GM21786 (cell line): ENCODE results near the gene PRMT7.

Experiments
- ATAC-seq: cut with Tn5 transposase; IDR thresholded peaks from one replicate; pipeline ENCODE4 v1.9.1; 2021; ENCODE audit not compliant: unreplicated experiment

PRMT7 gene

DNA sequence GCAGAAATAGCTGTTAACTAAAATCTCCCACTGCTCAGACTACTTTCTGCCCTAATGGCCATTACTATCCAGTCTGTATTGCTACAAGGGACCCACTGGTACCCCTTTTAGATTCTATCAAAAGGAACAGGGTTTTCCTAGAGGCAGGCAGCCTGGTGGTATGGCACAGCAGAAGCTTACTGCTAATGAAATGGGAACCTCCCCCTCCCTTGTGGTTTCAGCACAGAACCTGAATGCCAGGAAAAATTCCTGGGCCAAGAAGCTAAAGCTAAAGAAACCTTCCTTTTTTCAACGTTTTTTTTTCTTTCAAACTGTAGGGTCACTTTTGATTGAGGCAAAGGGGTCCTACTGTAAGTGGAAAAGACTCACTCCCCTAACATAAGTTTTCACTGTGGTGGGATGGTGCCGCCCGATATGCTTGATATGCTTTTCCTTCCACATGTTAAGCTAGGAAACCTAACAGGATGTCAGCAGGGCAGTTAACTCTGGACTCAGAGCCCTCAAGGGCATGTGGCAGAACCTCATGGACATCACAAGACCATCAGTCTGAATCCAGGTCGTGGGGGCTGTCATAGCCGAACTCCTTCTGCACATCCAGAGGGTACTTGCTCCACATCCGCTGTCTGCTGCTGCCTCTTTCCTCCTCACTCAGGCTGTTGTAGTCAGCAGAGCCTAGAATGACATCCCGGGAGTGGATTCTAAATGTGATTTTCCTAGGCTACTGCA, 9.9 kb upstream of the PRMT7 start:
- no peak for ATAC-seq

DNA sequence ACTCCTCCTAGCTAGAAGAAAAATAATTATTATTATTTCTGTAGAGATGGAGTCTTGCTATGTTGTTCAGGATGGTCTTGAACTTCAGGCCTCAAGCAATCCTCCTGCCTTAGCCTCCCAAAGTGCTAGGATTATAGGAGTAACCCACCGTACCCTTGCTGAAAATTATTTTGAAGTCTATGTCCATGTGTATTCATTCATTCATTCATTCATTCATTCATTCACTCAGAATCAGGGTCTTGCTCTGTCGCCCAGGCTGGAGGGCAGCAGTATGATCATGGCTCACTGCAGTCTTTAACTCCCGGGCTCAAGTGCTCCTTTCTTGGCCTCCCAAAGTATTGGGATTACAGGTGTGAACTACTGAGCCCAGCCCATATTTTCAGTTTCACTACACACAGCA, 4.2 kb upstream of the PRMT7 start:
- no peak for ATAC-seq

GRCh38 chr16:68309799-68310198, 1.0 kb upstream of the PRMT7 start:
- ATAC-seq: no peak

GRCh38 chr16:68310437-68310773, 414 bp upstream of the PRMT7 start:
- ATAC-seq: peak; percentile 27

DNA sequence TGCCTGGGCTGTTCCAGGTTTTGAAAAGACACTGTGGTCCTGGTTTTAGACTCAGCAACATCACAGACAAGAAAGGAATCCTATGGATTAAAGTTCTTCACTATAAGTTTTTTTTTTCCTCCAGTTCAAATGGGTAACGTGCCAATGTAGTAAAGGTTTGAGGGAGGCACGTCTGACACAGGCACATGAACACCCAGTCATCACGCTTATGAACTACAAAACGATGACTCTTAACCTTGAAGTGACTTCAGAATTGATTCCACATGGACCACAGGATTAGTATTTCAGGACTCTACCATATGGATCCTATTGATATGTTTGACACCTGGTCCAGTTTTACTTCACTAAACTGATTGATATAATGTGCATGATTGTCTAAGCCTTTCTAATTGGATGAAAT, 2.3 kb downstream of the PRMT7 start:
- ATAC-seq: no peak

DNA sequence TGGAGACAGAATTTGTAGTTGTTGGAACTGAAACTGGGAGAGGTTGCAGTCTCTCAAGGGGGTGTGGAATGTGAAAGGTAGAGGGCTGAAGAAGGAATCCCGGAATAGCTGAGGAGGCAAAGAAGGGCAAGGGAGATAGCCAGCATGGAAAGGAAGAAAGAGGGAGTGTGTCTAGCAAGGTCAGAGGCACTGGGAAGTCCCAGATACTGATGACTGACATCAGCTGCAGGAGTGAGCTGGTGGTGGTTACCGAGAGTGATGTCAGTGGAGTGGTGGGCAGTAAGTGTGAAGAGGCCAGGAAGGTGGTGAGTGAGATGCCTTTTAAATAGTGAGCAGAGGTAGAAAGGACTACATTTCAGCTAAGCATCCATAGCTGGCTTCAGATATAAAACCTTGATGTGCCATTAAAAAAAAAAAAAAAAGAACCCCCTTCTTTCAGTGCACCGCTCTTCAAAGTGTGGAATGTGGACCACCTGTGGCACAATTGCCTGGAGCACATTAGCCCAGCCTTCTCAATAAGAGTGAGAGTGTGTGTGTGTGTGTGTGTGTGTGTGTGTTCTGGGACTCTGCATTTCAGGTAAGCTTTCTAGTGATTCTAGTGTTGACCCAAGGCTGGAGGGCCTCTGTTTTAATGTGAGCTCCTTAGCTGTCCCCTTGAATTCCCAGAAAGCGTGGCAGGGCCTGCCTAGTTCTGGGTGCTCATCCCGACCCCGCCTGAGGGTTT, 8.5 kb downstream of the PRMT7 start:
- ATAC-seq: peak; percentile 61

DNA sequence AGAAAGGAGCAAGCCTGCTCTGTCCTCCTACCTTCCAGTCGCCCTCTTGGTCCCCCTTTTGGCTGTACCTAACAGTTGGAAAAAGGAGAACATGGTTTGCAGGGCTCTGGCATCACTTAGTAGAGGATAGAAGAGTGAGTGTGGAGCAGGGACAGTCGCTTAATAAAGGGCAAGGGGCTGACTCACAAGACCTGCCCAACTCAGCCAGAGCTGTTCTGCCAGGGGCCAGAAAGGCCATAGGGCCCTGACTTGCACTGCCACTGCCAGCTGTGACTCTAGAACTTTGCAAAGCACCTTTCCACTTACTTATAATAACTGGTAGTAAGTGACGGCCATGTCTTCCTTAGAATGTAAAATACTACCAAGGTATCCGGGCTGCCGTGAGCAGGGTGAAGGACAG, 13.5 kb downstream of the PRMT7 start:
- no peak for ATAC-seq

DNA sequence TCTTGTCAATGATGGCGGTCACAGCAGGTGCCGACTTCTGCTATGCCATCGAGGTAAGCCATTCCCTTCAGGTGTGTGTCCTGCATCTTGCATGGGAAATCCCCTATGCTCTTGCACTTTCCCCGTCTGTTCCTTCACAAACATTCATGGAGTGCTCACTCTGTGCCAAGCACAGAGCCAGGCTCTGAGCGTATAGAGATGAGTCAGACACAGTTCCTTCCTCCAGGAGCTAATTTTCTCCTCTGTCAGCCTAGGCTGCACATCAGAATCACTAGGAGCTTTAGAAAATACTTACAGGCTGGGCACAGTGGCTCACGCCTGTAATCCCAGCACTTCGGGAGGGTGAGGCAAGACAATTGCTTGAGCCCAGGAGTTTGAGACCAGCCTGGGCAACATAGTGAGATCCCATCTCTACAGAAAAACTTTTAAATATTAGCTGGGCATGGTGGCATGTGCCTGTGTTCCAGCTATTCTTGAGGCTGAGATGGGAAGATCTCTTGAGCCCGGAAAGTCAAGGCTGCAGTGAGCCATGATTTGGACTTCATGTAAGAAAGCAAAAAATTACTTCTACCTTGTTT, 14.1 kb downstream of the PRMT7 start:
- ATAC-seq: no peak

GRCh38 chr16:68328151-68328859, 17.5 kb downstream of the PRMT7 start:
- ATAC-seq: peak; percentile 83

DNA sequence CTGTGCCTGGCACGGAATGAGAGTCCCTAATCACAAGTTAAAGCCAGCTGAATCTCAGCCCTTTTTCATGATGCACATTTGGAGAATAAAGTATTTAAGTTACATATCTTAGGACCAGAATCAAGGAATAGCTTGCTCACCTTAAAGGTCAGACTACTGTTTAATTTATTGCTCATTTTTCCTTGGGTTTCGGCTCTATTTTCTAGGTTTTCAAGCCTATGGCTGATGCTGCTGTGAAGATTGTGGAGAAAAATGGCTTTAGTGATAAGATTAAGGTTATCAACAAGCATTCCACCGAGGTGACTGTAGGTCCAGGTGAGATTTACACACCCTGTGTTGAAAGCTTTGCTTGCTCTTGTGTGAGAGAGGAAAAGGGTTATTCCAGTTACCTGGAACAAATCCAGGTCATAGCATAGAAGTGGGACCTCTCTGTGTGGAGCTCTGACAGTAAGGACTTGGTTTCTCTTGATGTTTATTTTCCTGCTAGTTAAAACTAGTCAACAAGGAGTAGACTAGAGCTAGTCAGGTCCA, 18.1 kb downstream of the PRMT7 start:
- no peak for ATAC-seq

DNA sequence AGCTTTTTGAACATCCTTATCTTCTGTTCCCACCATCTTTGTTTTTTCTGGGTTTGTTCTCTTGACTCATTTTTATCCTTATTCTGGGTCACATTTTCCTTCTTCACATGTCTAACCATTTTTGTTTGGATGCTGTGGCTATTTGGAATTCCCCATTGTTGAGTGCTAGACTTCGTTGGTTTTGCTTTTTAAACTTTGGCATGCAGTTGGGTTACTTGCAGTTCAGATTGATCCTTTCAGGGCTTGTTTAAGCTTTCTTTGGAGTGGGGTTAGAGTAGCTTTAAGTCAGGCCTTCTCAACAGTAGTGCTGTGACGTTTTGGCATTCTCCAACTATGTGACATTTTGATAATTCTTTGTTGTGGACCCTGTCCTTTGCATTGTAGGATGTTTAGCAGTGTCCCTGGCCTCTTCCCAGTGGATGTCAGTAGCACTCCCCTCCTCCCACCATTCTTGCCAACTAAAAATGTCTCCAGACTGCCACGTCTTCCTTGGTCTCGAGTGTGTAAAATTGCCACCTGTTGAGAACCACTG, 21.1 kb downstream of the PRMT7 start:
- ATAC-seq: no peak

- no peak for ATAC-seq
Measured at GRCh38 chr16:68332411-68333121, 21.7 kb downstream of the PRMT7 start.

GRCh38 chr16:68335175-68335574, 24.4 kb downstream of the PRMT7 start:
- ATAC-seq: no peak

DNA sequence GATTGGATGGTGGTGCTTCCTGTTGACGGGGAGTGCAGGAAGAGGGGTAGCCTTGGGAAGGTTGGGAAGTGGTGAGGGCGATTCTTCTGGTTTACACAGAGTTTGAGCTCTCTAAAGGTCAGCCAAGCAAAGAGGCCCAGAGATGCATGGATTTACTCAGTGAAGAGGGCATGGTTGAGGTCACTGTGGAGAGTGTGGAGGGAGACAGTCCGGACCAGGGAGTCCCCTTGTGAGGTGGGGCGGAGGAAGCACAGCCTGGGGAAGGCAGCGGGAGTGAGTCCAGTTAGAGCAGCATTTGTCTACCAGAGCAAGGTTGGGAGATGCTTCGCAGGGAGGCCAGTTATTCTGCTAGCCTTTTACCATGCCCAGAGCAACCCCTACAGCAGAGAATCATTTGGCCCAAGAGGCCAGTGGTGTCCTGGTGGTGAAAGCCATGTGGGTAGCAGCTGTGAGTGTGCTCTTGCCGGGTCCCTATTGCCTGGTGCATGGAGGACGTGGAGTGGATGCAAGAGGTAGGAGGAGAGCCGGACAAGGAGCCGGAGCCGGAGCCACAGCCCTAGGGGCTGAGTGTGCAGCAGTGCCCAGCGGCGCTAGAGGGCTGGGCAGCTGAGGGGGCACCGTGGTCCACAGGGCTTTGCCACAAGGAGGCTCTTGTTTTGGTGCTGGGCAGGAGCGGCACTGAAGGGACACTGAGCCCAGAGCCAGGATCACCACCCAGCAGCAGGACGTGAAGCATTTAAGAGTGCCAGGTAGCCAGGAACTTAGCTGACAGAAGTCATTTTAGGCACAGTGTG, 27.7 kb downstream of the PRMT7 start:
- no peak for ATAC-seq

DNA sequence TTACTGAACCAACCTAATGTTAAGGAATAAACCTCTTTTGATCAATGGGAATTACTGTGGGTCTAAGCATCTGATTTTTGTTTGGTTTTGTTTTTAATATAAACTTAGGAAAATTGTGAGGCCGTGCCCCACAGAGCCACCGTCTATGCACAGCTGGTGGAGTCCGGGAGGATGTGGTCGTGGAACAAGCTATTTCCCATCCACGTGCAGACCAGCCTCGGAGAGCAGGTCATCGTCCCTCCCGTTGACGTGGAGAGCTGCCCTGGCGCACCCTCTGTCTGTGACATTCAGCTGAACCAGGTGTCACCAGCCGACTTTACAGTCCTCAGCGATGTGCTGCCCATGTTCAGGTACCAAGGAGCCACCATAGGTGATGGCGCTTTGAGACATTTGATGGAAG, 28.4 kb downstream of the PRMT7 start:
- no peak for ATAC-seq

DNA sequence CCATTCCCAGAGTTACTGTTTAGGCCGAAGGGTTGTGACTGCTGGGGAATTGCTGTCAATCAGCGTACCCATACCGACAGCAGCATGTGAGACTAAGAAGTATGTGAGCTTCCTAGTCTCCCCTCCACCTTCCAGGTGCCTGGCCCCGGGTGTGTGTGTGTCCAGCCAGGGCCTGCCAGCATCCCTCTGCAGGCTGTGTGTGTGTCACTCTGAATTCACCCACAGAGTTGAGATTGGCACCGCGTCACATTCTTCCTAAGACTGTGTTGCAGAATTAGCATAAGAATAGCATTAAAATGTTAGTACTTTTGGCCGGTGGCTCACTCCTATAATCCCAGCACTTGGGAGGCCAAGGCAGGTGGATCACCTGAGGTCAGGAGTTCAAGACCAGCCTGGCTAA, 31.8 kb downstream of the PRMT7 start:
- no peak for ATAC-seq

- ATAC-seq: no peak
Measured at GRCh38 chr16:68343137-68343536, 32.3 kb downstream of the PRMT7 start.

GRCh38 chr16:68344252-68344651, 33.4 kb downstream of the PRMT7 start:
- ATAC-seq: no peak

DNA sequence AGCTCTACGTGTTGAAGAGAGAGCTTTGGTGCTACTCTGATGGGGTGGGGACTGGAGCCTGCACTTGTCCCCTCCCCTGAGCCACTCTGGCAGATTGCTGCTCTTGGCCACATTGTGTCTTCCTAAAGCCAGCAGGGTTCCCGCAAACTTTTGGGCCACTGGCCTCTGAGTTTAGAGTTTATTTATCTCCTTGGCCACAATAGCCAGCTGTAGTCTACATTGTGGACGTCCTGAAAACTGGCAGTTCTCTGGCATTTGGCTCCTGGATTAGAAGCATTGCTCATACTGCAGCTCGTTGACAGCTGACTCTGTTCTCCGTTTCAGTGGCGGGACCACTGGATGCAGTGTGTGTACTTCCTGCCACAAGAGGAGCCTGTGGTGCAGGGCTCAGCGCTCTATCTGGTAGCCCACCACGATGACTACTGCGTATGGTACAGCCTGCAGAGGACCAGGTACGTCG, 34.6 kb downstream of the PRMT7 start:
- ATAC-seq: no peak
